HG03521 (cell line): ENCODE data around the gene USP36.
"Not testable (repeated sequence)": the region's sequence is repeated elsewhere in the genome, so short reads cannot be mapped to it uniquely, and the experiment has no call there.

Experiments used
- ATAC-seq: cut with Tn5 transposase; IDR thresholded peaks from one replicate; pipeline ENCODE4 v1.9.1; 2021; ENCODE audit warnings: mild to moderate bottlenecking, moderate library complexity; ENCODE audit not compliant: unreplicated experiment

Gene USP36

GRCh38 chr17:78840780-78841611, at the start of gene USP36:
TSS of gene USP36 (minus strand) at chr17:78840814. CDS start at chr17:78836363, 4,451 bp downstream.
- ATAC-seq: peak; percentile 88

GRCh38 chr17:78890096-78890495, 49.5 kb upstream of the USP36 start:
- ATAC-seq: not testable (repeated sequence)

- no peak for ATAC-seq
Observed at GRCh38 chr17:78889531-78889930, 48.9 kb upstream of the USP36 start.

- ATAC-seq: no peak
Observed at GRCh38 chr17:78888941-78889518, 48.4 kb upstream of the USP36 start.

- no peak for ATAC-seq
Observed at GRCh38 chr17:78886954-78887353, 46.3 kb upstream of the USP36 start.

- ATAC-seq: no peak
Observed at GRCh38 chr17:78885956-78886355, 45.3 kb upstream of the USP36 start.

GRCh38 chr17:78884876-78885667, 44.5 kb upstream of the USP36 start:
- no peak for ATAC-seq

- ATAC-seq: no peak
Observed at GRCh38 chr17:78884148-78884825, 43.7 kb upstream of the USP36 start.

GRCh38 chr17:78883533-78884131, 43.0 kb upstream of the USP36 start:
- no peak for ATAC-seq

GRCh38 chr17:78883089-78883532, 42.5 kb upstream of the USP36 start:
- ATAC-seq: no peak

- no peak for ATAC-seq
Observed at GRCh38 chr17:78882540-78883088, 42.0 kb upstream of the USP36 start.

GRCh38 chr17:78879635-78880186, 39.1 kb upstream of the USP36 start:
- ATAC-seq: no peak

- no peak for ATAC-seq
Observed at GRCh38 chr17:78878871-78879527, 38.4 kb upstream of the USP36 start.

GRCh38 chr17:78878261-78878660, 37.6 kb upstream of the USP36 start:
- ATAC-seq: no peak

- ATAC-seq: not testable (repeated sequence)
Observed at GRCh38 chr17:78876954-78877517, 36.4 kb upstream of the USP36 start.

GRCh38 chr17:78876094-78876597, 35.5 kb upstream of the USP36 start:
- ATAC-seq: no peak

GRCh38 chr17:78875363-78876093, 34.9 kb upstream of the USP36 start:
- no peak for ATAC-seq
